Measurements from ENCODE around the gene OR4C45.

- no peak for TF ChIP-seq CTCF (IDR thresholded peaks at IDR 0.05; ENCODE audit: low read depth, low read length)
- no peak for TF ChIP-seq EZH2phosphoT487 (IDR thresholded peaks at IDR 0.05; ENCODE audit: low read depth)
These were observed 45.3 kb downstream of the OR4C45 start for GRCh38 chr11:50078001-50078400.

Data from OCI-LY3 (cell line).